Stimulated activated naive B cell treated with anti-CD40 and anti-IgM and Interleukin-4, amounts not matched to agents 10 μg/mL and 1 μg/mL and 100 μg/mL, for 72 hours (primary cell): ENCODE data around the gene WASF2.
A peak's percentile ranks its signal among the peaks of the same experiment; 100 is the strongest.
"Not testable (repeated sequence)": the region's sequence is repeated elsewhere in the genome, so short reads cannot be mapped to it uniquely, and the experiment has no call there.

Source experiments
- ATAC-seq, 2 donors: fragments of 150-1000 bp; cut with Tn5 transposase; replicated peaks; 2 replicates each; pipeline ENCODE4 v1.10.0; 2021; ENCODE audit warnings: moderate library complexity in 1 of 2
- DNase-seq: peaks from one replicate; pipeline ENCODE4 v3.0.0; 2021
- H3K27ac Mint-ChIP-seq: one replicate; pipeline ENCODE4 v1.8.0; 2022; ENCODE audit warnings: mild to moderate bottlenecking, mixed read lengths
- H3K27me3 Mint-ChIP-seq, 2 donors: one replicate each; pipeline ENCODE4 v1.8.0; 2022; ENCODE audit warnings: mixed read lengths in 2 of 2
- H3K36me3 Mint-ChIP-seq, 2 donors: one replicate each; pipeline ENCODE4 v1.8.0; 2022; ENCODE audit warnings: mixed read lengths in 2 of 2, mild to moderate bottlenecking in 1 of 2
- H3K4me1 Mint-ChIP-seq, 2 donors: one replicate each; pipeline ENCODE4 v1.8.0; 2022; ENCODE audit warnings: mixed read lengths in 2 of 2, mild to moderate bottlenecking in 1 of 2
- H3K4me3 Mint-ChIP-seq, 2 donors: one replicate each; pipeline ENCODE4 v1.8.0; 2022; ENCODE audit warnings: mild to moderate bottlenecking in 2 of 2, mixed read lengths in 2 of 2, moderate library complexity in 1 of 2
- H3K9me3 Mint-ChIP-seq, 2 donors: one replicate each; pipeline ENCODE4 v1.8.0; 2022; ENCODE audit warnings: mixed read lengths in 2 of 2, mild to moderate bottlenecking in 1 of 2

Gene WASF2

GRCh38 chr1:27392778-27393635, 97.0 kb downstream of the WASF2 start:
- Mint-ChIP-seq H3K27ac (peak overlapping the region; percentile 82), H3K9me3 (no peaks in the 10 kb centered on the region), H3K27me3 (peaks cover 0 to 3% of the 10 kb centered on the region in 2 donors), H3K4me3 (peak overlapping the region; percentile 87 to 93), H3K4me1 (peaks cover 23 to 38% of the 10 kb centered on the region in 2 donors), H3K36me3 (no peaks in the 10 kb centered on the region)
- no peak for DNase-seq
- peak in 1 of 2 donors; percentile 19 for ATAC-seq

GRCh38 chr1:27392096-27392777, 97.7 kb downstream of the WASF2 start, which contains the start of gene GPR3:
Gene GPR3 (plus strand): TSS chr1:27392622. CDS start chr1:27393799, 1,177 bp downstream.
- Mint-ChIP-seq H3K4me1 (peaks cover 23 to 38% of the 10 kb centered on the region in 2 donors), H3K36me3 (no peaks in the 10 kb centered on the region), H3K9me3 (no peaks in the 10 kb centered on the region), H3K27me3 (peaks cover 0 to 3% of the 10 kb centered on the region in 2 donors), H3K4me3 (peak within 1 kb of the TSS; percentile 87 to 93), H3K27ac (peak within 1 kb of the TSS; percentile 96)
- ATAC-seq = peak; percentile 92 to 95
- peak; percentile 83 for DNase-seq

- Mint-ChIP-seq H3K27ac (peak overlapping the region; percentile 96), H3K4me1 (peaks cover 23 to 38% of the 10 kb centered on the region in 2 donors), H3K4me3 (peak overlapping the region; percentile 87 to 93), H3K9me3 (no peaks in the 10 kb centered on the region), H3K36me3 (no peaks in the 10 kb centered on the region), H3K27me3 (peaks cover 0 to 3% of the 10 kb centered on the region in 2 donors)
- ATAC-seq = no peak
- DNase-seq = no peak
These were observed 98.4 kb downstream of the WASF2 start for GRCh38 chr1:27391511-27392095.

GRCh38 chr1:27388337-27389005, 101.5 kb downstream of the WASF2 start:
- no peaks in the 10 kb centered on the region for H3K36me3 Mint-ChIP-seq
- peaks cover 3 to 7% of the 10 kb centered on the region in 2 donors for H3K27me3 Mint-ChIP-seq
- H3K4me1 Mint-ChIP-seq = peaks cover 22 to 26% of the 10 kb centered on the region in 2 donors
- H3K9me3 Mint-ChIP-seq = no peaks in the 10 kb centered on the region
- DNase-seq (peak; percentile 54), ATAC-seq (no peak)
- H3K4me3 Mint-ChIP-seq = no peak overlapping the region
- no peak overlapping the region for H3K27ac Mint-ChIP-seq

GRCh38 chr1:27384797-27385196, 105.2 kb downstream of the WASF2 start:
- not testable (repeated sequence) for H3K4me3 Mint-ChIP-seq, H3K27me3 Mint-ChIP-seq, H3K9me3 Mint-ChIP-seq, H3K27ac Mint-ChIP-seq, H3K36me3 Mint-ChIP-seq, ATAC-seq, DNase-seq
- H3K4me1 Mint-ChIP-seq = peaks cover 19 to 20% of the 10 kb centered on the region in 2 donors

GRCh38 chr1:27383661-27384060, 106.3 kb downstream of the WASF2 start:
- no peak for DNase-seq
- no peak overlapping the region for H3K27ac Mint-ChIP-seq
- peaks cover 3 to 8% of the 10 kb centered on the region in 2 donors for H3K27me3 Mint-ChIP-seq
- no peak for ATAC-seq
- peaks cover 18% of the 10 kb centered on the region in 2 donors for H3K4me1 Mint-ChIP-seq
- no peaks in the 10 kb centered on the region for H3K36me3 Mint-ChIP-seq
- no peak overlapping the region for H3K4me3 Mint-ChIP-seq
- H3K9me3 Mint-ChIP-seq = no peaks in the 10 kb centered on the region

- DNase-seq = no peak
- H3K27me3 Mint-ChIP-seq = peaks cover 0 to 8% of the 10 kb centered on the region in 2 donors
- peak; percentile 50 to 62 for ATAC-seq
- no peak within 1 kb of the TSS for H3K4me3 Mint-ChIP-seq
- no peak within 1 kb of the TSS for H3K27ac Mint-ChIP-seq
- peaks cover 14 to 15% of the 10 kb centered on the region in 2 donors for H3K4me1 Mint-ChIP-seq
- H3K9me3 Mint-ChIP-seq = no peaks in the 10 kb centered on the region
- H3K36me3 Mint-ChIP-seq = no peaks in the 10 kb centered on the region
These were observed 106.8 kb downstream of the WASF2 start, which contains the start of gene CD164L2 for GRCh38 chr1:27383039-27383605. Gene CD164L2 (minus strand): TSS chr1:27383333. CDS start chr1:27383239, 94 bp downstream.

GRCh38 chr1:27381969-27382762, 107.8 kb downstream of the WASF2 start:
- no peak for DNase-seq
- Mint-ChIP-seq H3K27ac (peak overlapping the region; percentile 84), H3K36me3 (no peaks in the 10 kb centered on the region), H3K4me3 (no peak overlapping the region), H3K4me1 (peaks cover 14 to 15% of the 10 kb centered on the region in 2 donors), H3K9me3 (no peaks in the 10 kb centered on the region), H3K27me3 (peaks cover 0 to 8% of the 10 kb centered on the region in 2 donors)
- peak; percentile 73 to 82 for ATAC-seq

GRCh38 chr1:27380766-27381733, 108.9 kb downstream of the WASF2 start:
- Mint-ChIP-seq H3K27me3 (peaks cover 0 to 8% of the 10 kb centered on the region in 2 donors), H3K4me3 (no peak overlapping the region), H3K36me3 (no peaks in the 10 kb centered on the region), H3K4me1 (peaks cover 14 to 15% of the 10 kb centered on the region in 2 donors), H3K27ac (no peak overlapping the region), H3K9me3 (no peaks in the 10 kb centered on the region)
- DNase-seq = no peak
- ATAC-seq = no peak

GRCh38 chr1:27380224-27380623, 109.7 kb downstream of the WASF2 start:
- Mint-ChIP-seq H3K27ac (no peak overlapping the region), H3K9me3 (no peaks in the 10 kb centered on the region)

GRCh38 chr1:27379564-27380122, 110.3 kb downstream of the WASF2 start:
- DNase-seq (no peak), ATAC-seq (no peak)
- Mint-ChIP-seq H3K4me3 (no peak overlapping the region), H3K9me3 (no peaks in the 10 kb centered on the region), H3K4me1 (peaks cover 14 to 18% of the 10 kb centered on the region in 2 donors), H3K36me3 (no peaks in the 10 kb centered on the region), H3K27ac (no peak overlapping the region), H3K27me3 (peaks cover 0 to 8% of the 10 kb centered on the region in 2 donors)

More at GRCh38 chr1:27380224-27380623, 109.7 kb downstream of the WASF2 start:
- DNase-seq (no peak), ATAC-seq (no peak)
- no peaks in the 10 kb centered on the region for H3K36me3 Mint-ChIP-seq
- peaks cover 14 to 18% of the 10 kb centered on the region in 2 donors for H3K4me1 Mint-ChIP-seq
- peaks cover 0 to 8% of the 10 kb centered on the region in 2 donors for H3K27me3 Mint-ChIP-seq
- no peak overlapping the region for H3K4me3 Mint-ChIP-seq
